SK-N-SH treated with all-trans-retinoic acid at 6 μM for 48 hours (cell line): ENCODE measurements around the gene KDELR3.

ENCODE experiments used
- ATAC-seq: fragments of 200-7000 bp; cut with Tn5 transposase; 3 replicates; pipeline ENCODE4 v1.9.1; 2020; ENCODE audit warnings: mild to moderate bottlenecking, moderate library complexity
- ARNTL ChIP-seq: fragments of 450-650 bp; formaldehyde crosslinking; IDR thresholded peaks from 2 replicates; pipeline ENCODE4 v1.5.0; 2020; ENCODE audit warnings: low read depth, mild to moderate bottlenecking, moderate library complexity, borderline replicate concordance
- CSDC2 ChIP-seq: fragments of 250-450 bp; sonication (Bioruptor Pico); IDR thresholded peaks from 2 replicates; pipeline ENCODE4 v1.5.0; 2020; ENCODE audit warnings: mild to moderate bottlenecking, moderate library complexity
- ESRRG ChIP-seq: fragments of 250-450 bp; sonication (Bioruptor Pico); IDR thresholded peaks from 2 replicates; pipeline ENCODE4 v1.6.1; 2021; ENCODE audit warnings: mild to moderate bottlenecking
- GLIS3 ChIP-seq: fragments of 250-450 bp; sonication (Bioruptor Pico); IDR thresholded peaks from 2 replicates; pipeline ENCODE4 v1.5.0; 2020; ENCODE audit warnings: mild to moderate bottlenecking, moderate library complexity
- ISL1 ChIP-seq: fragments of 250-450 bp; sonication (Bioruptor Pico); IDR thresholded peaks from 2 replicates; pipeline ENCODE4 v2.1.2; 2022; ENCODE audit warnings: mild to moderate bottlenecking, moderate library complexity
- PPARA ChIP-seq: fragments of 250-450 bp; sonication (Bioruptor Pico); IDR thresholded peaks from 2 replicates; pipeline ENCODE4 v1.5.0; 2020; ENCODE audit warnings: mild to moderate bottlenecking, borderline replicate concordance
- RARB ChIP-seq: fragments of 250-450 bp; sonication (Bioruptor Pico); IDR thresholded peaks from 2 replicates; pipeline ENCODE4 v1.8.0; 2021; ENCODE audit warnings: mild to moderate bottlenecking, moderate library complexity
- SNAI2 ChIP-seq: fragments of 250-450 bp; sonication (Bioruptor Pico); IDR thresholded peaks from 2 replicates; pipeline ENCODE4 v1.5.0; 2020; ENCODE audit warnings: mild to moderate bottlenecking, moderate library complexity
- TCF4 ChIP-seq: fragments of 250-450 bp; sonication (Bioruptor Pico); IDR thresholded peaks from 2 replicates; pipeline ENCODE4 v1.8.0; 2021; ENCODE audit warnings: mild to moderate bottlenecking, moderate library complexity, borderline replicate concordance
- TOX ChIP-seq: fragments of 250-450 bp; sonication (Bioruptor Pico); IDR thresholded peaks from 2 replicates; pipeline ENCODE4 v1.8.0; 2021; ENCODE audit warnings: mild to moderate bottlenecking, moderate library complexity, borderline replicate concordance
- ZFP3 ChIP-seq: fragments of 250-450 bp; sonication (Bioruptor Pico); IDR thresholded peaks from 2 replicates; pipeline ENCODE4 v1.5.0; 2020; ENCODE audit warnings: mild to moderate bottlenecking, moderate library complexity
- ZFP30 ChIP-seq: fragments of 450-650 bp; formaldehyde crosslinking; IDR thresholded peaks from 2 replicates; pipeline ENCODE4 v1.5.0; 2022; ENCODE audit warnings: mild to moderate bottlenecking, moderate library complexity
- ZNF565 ChIP-seq: fragments of 450-650 bp; formaldehyde crosslinking; conservative IDR thresholded peaks from 2 replicates; pipeline ENCODE4 v1.5.0; 2020; ENCODE audit warnings: low read depth, mild to moderate bottlenecking, moderate library complexity
- ZNF70 ChIP-seq: fragments of 450-650 bp; formaldehyde crosslinking; IDR thresholded peaks from 2 replicates; pipeline ENCODE4 v1.5.0; 2020; ENCODE audit warnings: mild to moderate bottlenecking, moderate library complexity
- ZNF8 ChIP-seq: fragments of 450-650 bp; formaldehyde crosslinking; IDR thresholded peaks from 2 replicates; pipeline ENCODE4 v1.5.0; 2020; ENCODE audit warnings: mild to moderate bottlenecking, moderate library complexity
- TF ChIP-seq, protein P1 (sequence below): fragments of 250-450 bp; sonication (Bioruptor Pico); IDR thresholded peaks from 2 replicates; pipeline ENCODE4 v1.5.1; 2021; ENCODE audit warnings: mild to moderate bottlenecking, moderate library complexity
- TF ChIP-seq, protein P2 (sequence below): fragments of 250-450 bp; sonication (Bioruptor Pico); IDR thresholded peaks from 2 replicates; pipeline ENCODE4 v1.8.0; 2021; ENCODE audit warnings: low read depth, mild to moderate bottlenecking, moderate library complexity, borderline replicate concordance
- TF ChIP-seq, protein P3 (sequence below): fragments of 250-450 bp; sonication (Bioruptor Pico); IDR thresholded peaks from 2 replicates; pipeline ENCODE4 v1.8.0; 2020; ENCODE audit warnings: mild to moderate bottlenecking, moderate library complexity, borderline replicate concordance
- TF ChIP-seq, protein P4 (sequence below): fragments of 250-450 bp; sonication (Bioruptor Pico); IDR thresholded peaks from 2 replicates; pipeline ENCODE4 v1.5.1; 2020; ENCODE audit warnings: low read depth, mild to moderate bottlenecking, moderate library complexity
- TF ChIP-seq, protein P5 (sequence below): fragments of 250-450 bp; sonication (Bioruptor Pico); IDR thresholded peaks from 2 replicates; pipeline ENCODE4 v1.5.0; 2020; ENCODE audit warnings: mild to moderate bottlenecking, moderate library complexity

The KDELR3 gene

DNA sequence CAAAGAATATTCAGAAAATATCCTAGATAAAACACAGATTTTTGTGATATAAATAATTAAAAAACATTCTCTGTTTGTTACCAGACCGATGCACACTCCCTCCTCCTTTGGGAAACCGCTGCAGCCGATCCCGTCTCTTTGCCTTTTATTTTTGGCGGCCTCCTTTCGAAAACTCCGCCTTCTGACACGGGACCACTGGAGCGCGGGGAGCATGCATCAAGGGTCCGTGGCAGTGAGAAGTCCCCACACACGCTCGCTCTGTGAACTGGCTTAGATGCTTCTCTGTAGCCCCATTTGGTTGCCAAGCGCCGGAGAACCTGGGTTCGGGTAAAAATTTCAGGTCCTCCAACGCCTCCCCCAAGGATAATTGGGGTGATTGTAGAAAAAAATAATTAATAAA, 21.2 kb downstream of the KDELR3 start:
- TF ChIP-seq ESRRG (no peak), ZFP30 (CRISPR knock-in tag) (no peak), RARB (CRISPR knock-in tag) (no peak), PPARA (CRISPR knock-in tag) (no peak), ISL1 (no peak), TCF4 (no peak), ZFP3 (no peak), TOX (CRISPR knock-in tag) (no peak), ZNF70 (CRISPR knock-in tag) (no peak), ZNF8 (CRISPR knock-in tag) (no peak), CSDC2 (no peak), ZNF565 (CRISPR knock-in tag) (no peak), SNAI2 (CRISPR knock-in tag) (no peak), GLIS3 (CRISPR knock-in tag) (no peak), ARNTL (no peak)
- TF ChIP-seq, protein P1, sequence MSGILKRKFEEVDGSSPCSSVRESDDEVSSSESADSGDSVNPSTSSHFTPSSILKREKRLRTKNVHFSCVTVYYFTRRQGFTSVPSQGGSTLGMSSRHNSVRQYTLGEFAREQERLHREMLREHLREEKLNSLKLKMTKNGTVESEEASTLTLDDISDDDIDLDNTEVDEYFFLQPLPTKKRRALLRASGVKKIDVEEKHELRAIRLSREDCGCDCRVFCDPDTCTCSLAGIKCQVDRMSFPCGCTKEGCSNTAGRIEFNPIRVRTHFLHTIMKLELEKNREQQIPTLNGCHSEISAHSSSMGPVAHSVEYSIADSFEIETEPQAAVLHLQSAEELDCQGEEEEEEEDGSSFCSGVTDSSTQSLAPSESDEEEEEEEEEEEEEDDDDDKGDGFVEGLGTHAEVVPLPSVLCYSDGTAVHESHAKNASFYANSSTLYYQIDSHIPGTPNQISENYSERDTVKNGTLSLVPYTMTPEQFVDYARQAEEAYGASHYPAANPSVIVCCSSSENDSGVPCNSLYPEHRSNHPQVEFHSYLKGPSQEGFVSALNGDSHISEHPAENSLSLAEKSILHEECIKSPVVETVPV (CRISPR knock-in tag), result no peak
- TF ChIP-seq, protein P2, sequence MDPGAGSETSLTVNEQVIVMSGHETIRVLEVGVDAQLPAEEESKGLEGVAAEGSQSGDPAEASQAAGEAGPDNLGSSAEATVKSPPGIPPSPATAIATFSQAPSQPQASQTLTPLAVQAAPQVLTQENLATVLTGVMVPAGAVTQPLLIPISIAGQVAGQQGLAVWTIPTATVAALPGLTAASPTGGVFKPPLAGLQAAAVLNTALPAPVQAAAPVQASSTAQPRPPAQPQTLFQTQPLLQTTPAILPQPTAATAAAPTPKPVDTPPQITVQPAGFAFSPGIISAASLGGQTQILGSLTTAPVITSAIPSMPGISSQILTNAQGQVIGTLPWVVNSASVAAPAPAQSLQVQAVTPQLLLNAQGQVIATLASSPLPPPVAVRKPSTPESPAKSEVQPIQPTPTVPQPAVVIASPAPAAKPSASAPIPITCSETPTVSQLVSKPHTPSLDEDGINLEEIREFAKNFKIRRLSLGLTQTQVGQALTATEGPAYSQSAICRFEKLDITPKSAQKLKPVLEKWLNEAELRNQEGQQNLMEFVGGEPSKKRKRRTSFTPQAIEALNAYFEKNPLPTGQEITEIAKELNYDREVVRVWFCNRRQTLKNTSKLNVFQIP (CRISPR knock-in tag), result no peak
- TF ChIP-seq, protein P3, sequence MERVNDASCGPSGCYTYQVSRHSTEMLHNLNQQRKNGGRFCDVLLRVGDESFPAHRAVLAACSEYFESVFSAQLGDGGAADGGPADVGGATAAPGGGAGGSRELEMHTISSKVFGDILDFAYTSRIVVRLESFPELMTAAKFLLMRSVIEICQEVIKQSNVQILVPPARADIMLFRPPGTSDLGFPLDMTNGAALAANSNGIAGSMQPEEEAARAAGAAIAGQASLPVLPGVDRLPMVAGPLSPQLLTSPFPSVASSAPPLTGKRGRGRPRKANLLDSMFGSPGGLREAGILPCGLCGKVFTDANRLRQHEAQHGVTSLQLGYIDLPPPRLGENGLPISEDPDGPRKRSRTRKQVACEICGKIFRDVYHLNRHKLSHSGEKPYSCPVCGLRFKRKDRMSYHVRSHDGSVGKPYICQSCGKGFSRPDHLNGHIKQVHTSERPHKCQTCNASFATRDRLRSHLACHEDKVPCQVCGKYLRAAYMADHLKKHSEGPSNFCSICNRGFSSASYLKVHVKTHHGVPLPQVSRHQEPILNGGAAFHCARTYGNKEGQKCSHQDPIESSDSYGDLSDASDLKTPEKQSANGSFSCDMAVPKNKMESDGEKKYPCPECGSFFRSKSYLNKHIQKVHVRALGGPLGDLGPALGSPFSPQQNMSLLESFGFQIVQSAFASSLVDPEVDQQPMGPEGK (CRISPR knock-in tag), result no peak
- TF ChIP-seq, protein P4, sequence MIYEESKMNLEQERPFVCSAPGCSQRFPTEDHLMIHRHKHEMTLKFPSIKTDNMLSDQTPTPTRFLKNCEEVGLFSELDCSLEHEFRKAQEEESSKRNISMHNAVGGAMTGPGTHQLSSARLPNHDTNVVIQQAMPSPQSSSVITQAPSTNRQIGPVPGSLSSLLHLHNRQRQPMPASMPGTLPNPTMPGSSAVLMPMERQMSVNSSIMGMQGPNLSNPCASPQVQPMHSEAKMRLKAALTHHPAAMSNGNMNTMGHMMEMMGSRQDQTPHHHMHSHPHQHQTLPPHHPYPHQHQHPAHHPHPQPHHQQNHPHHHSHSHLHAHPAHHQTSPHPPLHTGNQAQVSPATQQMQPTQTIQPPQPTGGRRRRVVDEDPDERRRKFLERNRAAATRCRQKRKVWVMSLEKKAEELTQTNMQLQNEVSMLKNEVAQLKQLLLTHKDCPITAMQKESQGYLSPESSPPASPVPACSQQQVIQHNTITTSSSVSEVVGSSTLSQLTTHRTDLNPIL (CRISPR knock-in tag), result no peak
- TF ChIP-seq, protein P5, sequence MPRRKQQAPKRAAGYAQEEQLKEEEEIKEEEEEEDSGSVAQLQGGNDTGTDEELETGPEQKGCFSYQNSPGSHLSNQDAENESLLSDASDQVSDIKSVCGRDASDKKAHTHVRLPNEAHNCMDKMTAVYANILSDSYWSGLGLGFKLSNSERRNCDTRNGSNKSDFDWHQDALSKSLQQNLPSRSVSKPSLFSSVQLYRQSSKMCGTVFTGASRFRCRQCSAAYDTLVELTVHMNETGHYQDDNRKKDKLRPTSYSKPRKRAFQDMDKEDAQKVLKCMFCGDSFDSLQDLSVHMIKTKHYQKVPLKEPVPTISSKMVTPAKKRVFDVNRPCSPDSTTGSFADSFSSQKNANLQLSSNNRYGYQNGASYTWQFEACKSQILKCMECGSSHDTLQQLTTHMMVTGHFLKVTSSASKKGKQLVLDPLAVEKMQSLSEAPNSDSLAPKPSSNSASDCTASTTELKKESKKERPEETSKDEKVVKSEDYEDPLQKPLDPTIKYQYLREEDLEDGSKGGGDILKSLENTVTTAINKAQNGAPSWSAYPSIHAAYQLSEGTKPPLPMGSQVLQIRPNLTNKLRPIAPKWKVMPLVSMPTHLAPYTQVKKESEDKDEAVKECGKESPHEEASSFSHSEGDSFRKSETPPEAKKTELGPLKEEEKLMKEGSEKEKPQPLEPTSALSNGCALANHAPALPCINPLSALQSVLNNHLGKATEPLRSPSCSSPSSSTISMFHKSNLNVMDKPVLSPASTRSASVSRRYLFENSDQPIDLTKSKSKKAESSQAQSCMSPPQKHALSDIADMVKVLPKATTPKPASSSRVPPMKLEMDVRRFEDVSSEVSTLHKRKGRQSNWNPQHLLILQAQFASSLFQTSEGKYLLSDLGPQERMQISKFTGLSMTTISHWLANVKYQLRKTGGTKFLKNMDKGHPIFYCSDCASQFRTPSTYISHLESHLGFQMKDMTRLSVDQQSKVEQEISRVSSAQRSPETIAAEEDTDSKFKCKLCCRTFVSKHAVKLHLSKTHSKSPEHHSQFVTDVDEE (CRISPR knock-in tag), result no peak
- ATAC-seq, result no peak

DNA sequence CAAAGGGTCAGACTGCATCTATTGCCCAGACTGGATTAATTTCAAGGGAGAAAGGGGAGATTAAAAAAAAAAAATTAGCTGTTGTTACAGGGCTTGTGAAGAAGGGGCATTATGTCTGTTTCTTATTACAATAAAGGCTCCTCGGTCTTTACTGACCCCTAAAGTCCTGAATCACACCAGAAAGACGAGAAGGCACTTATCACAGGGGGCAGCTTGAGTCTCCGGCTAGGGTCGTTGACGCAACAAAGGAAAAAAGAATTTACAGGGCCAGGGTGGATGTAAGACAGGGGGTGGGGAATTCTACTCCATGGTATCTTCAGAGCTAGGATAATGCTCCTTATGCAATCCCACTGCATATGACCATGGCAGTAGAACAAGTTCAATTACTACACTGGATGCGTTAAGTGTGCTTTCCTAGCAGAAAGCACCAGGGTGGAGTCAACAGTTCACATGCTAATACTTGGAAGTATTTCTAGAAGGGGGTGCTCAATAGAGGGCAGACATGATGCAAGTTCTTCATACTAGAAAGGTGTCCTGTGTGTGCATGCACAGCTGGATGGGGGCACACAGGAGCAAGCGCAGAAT, 21.8 kb downstream of the KDELR3 start:
- TF ChIP-seq TOX (CRISPR knock-in tag), result no peak
- no peak for TF ChIP-seq ZNF70 (CRISPR knock-in tag)
- TF ChIP-seq, protein P4 (CRISPR knock-in tag), result no peak
- no peak for TF ChIP-seq ZNF8 (CRISPR knock-in tag)
- TF ChIP-seq CSDC2, result no peak
- TF ChIP-seq SNAI2 (CRISPR knock-in tag), result no peak
- TF ChIP-seq, protein P3 (CRISPR knock-in tag), result no peak
- no peak for TF ChIP-seq PPARA (CRISPR knock-in tag)
- no peak for TF ChIP-seq ZFP30 (CRISPR knock-in tag)
- TF ChIP-seq, protein P2 (CRISPR knock-in tag), result no peak
- no peak for TF ChIP-seq RARB (CRISPR knock-in tag)
- no peak for TF ChIP-seq ISL1
- TF ChIP-seq ESRRG, result no peak
- TF ChIP-seq, protein P1 (CRISPR knock-in tag), result no peak
- TF ChIP-seq GLIS3 (CRISPR knock-in tag), result no peak
- TF ChIP-seq ZNF565 (CRISPR knock-in tag), result no peak
- ATAC-seq, result no peak
